SK-N-SH (cell line): Measurements from ENCODE around the gene TP53BP2. TPM values are rescaled to one million over a fixed set of nuclear protein-coding genes. Genes with fewer than 3 reads are reported as not detected.

ENCODE experiments used
- CTCF ChIA-PET: fragments of 300-600, 350-600 bp; formaldehyde crosslinking; extraction: SDS; loops from one replicate; lab custom pipeline; 2021; lab: Yijun Ruan, JAX
- POLR2A ChIA-PET: fragments of 350-600 bp; sonication (Branson Sonifier 250); formaldehyde crosslinking; extraction: SDS; loops from one replicate; lab custom pipeline; 2020; ENCODE audit warnings: antibody characterized with exemption, inconsistent platforms; lab: Yijun Ruan, JAX
- DNase-seq: peaks from one replicate; pipeline ENCODE4 v3.0.0; 2012
- H2AFZ ChIP-seq: fragments of 200-600 bp; sonication (generic); 2 replicates; pipeline ENCODE4 v1.8.1; 2016; ENCODE audit warnings: antibody characterized with exemption, mild to moderate bottlenecking, low read depth
- H3F3A ChIP-seq: fragments of 200-600 bp; sonication (generic); replicated peaks from 2 replicates; pipeline ENCODE3; 2016; ENCODE audit warnings: antibody characterized with exemption, mild to moderate bottlenecking; ENCODE audit not compliant: insufficient read depth
- H3K27ac ChIP-seq, 2 experiments: fragments of 200-500 bp in 1 of 2; fragments of 200-600 bp in 1 of 2; sonication (Bioruptor generic) in 1 of 2; sonication (generic), shearing (Covaris generic) in 1 of 2; 2 replicates each; pipeline versions ENCODE4 v1.5.1 to v1.6.1; 2014 to 2016; ENCODE audit warnings: low read depth in 2 of 2, inconsistent platforms in 1 of 2, low read length in 1 of 2, mild to moderate bottlenecking in 1 of 2, mixed read lengths in 1 of 2
- H3K27me3 ChIP-seq: fragments of 200-600 bp; sonication (generic), shearing (Covaris generic); 2 replicates; pipeline ENCODE4 v1.6.1; 2016; ENCODE audit warnings: mixed run types; ENCODE audit not compliant: insufficient read depth
- H3K36me3 ChIP-seq, 2 experiments: fragments of 200-500 bp in 1 of 2; fragments of 200-600 bp in 1 of 2; sonication (Bioruptor generic) in 1 of 2; sonication (generic) in 1 of 2; replicated peaks in 1 of 2; 2 replicates each; pipeline versions ENCODE3 to v1.5.1; 2014 to 2016; ENCODE audit warnings: low read length in 1 of 2, mild to moderate bottlenecking in 1 of 2; ENCODE audit not compliant: insufficient read depth in 2 of 2, control insufficient read depth in 1 of 2
- H3K4me1 ChIP-seq, 2 experiments: fragments of 200-500 bp in 1 of 2; fragments of 200-600 bp in 1 of 2; sonication (Bioruptor generic) in 1 of 2; sonication (generic), shearing (Covaris generic) in 1 of 2; 2 replicates each; pipeline versions ENCODE4 v1.5.1 to v1.6.1; 2014 to 2016; ENCODE audit warnings: low read depth in 1 of 2, low read length in 1 of 2, mixed run types in 1 of 2; ENCODE audit not compliant: insufficient read depth in 2 of 2, control insufficient read depth in 1 of 2
- H3K4me2 ChIP-seq: fragments of 200-600 bp; sonication (generic), shearing (Covaris generic); 2 replicates; pipeline ENCODE4 v1.6.1; 2017; ENCODE audit warnings: mixed run types
- H3K4me3 ChIP-seq, 2 experiments: fragments of 200-500 bp in 1 of 2; fragments of 200-600 bp in 1 of 2; sonication (Bioruptor generic) in 1 of 2; sonication (generic), shearing (Covaris generic) in 1 of 2; 2 replicates each; pipeline versions ENCODE4 v1.5.1 to v1.8.1; 2014 to 2016; ENCODE audit warnings: low read depth in 2 of 2, inconsistent platforms in 1 of 2, low read length in 1 of 2, mild to moderate bottlenecking in 1 of 2, mixed read lengths in 1 of 2, moderate library complexity in 1 of 2
- H3K79me2 ChIP-seq: fragments of 200-600 bp; sonication (generic); 2 replicates; pipeline ENCODE4 v1.8.1; 2017; ENCODE audit warnings: mild to moderate bottlenecking; ENCODE audit not compliant: insufficient read depth
- H3K9ac ChIP-seq: fragments of 200-600 bp; sonication (generic); 2 replicates; pipeline ENCODE4 v1.6.1; 2017; ENCODE audit warnings: mixed run types
- H3K9me2 ChIP-seq: fragments of 200-600 bp; sonication (generic); 2 replicates; pipeline ENCODE4 v1.6.1; 2017; ENCODE audit warnings: mixed run types
- H3K9me3 ChIP-seq: fragments of 200-600 bp; sonication (generic); 2 replicates; pipeline ENCODE4 v1.6.1; 2017; ENCODE audit warnings: mixed run types, mild to moderate bottlenecking, moderate library complexity
- H4K20me1 ChIP-seq: fragments of 200-600 bp; sonication (generic); 2 replicates; pipeline ENCODE4 v1.6.1; 2017; ENCODE audit warnings: mild to moderate bottlenecking, mixed run types; ENCODE audit not compliant: insufficient read depth
- EZH2phosphoT487 ChIP-seq: fragments of 200-600 bp; sonication (generic); IDR thresholded peaks from 2 replicates; pipeline ENCODE4 v1.6.1; 2017; ENCODE audit warnings: low read depth, mixed run types, mild to moderate bottlenecking, antibody characterized with exemption, moderate library complexity, borderline replicate concordance
- FOSL2 ChIP-seq: IDR thresholded peaks from 2 replicates; pipeline ENCODE4 v1.4.0; 2012; ENCODE audit warnings: low read depth, mild to moderate bottlenecking, moderate library complexity, borderline replicate concordance
- FOXJ3 ChIP-seq: sonication (generic); formaldehyde crosslinking; IDR thresholded peaks from 2 replicates; pipeline ENCODE4 v1.5.1; 2020; ENCODE audit warnings: mild to moderate bottlenecking, missing genetic modification reagents
- FOXM1 ChIP-seq: IDR thresholded peaks from 2 replicates; pipeline ENCODE4 v1.4.0; 2012; ENCODE audit warnings: low read depth, mild to moderate bottlenecking
- GABPA ChIP-seq: IDR thresholded peaks from 2 replicates; pipeline ENCODE4 v1.4.0; 2012; ENCODE audit warnings: low read depth, mild to moderate bottlenecking
- JUND ChIP-seq: IDR thresholded peaks from 2 replicates; pipeline ENCODE4 v1.4.0; 2012
- NRF1 ChIP-seq: IDR thresholded peaks from 2 replicates; pipeline ENCODE4 v1.6.1; 2012; ENCODE audit warnings: low read depth, mild to moderate bottlenecking, low read length
- POLR2AphosphoS5 ChIP-seq: IDR thresholded peaks from 2 replicates; pipeline ENCODE4 v1.6.1; 2012; ENCODE audit warnings: low read depth, low read length
- SMC3 ChIP-seq: IDR thresholded peaks from 2 replicates; pipeline ENCODE4 v1.6.1; 2012; ENCODE audit warnings: low read depth, low read length, improper control_type of control experiment
- TEAD4 ChIP-seq: IDR thresholded peaks from 2 replicates; pipeline ENCODE4 v1.4.0; 2012; ENCODE audit warnings: mild to moderate bottlenecking, borderline replicate concordance; ENCODE audit not compliant: insufficient read depth
- WGBS: methylation state at CpG from one replicate; pipeline ENCODE4 v1.1.6; 2017; ENCODE audit warnings: low lambda C conversion rate; 5-methylcytosine and 5-hydroxymethylcytosine counted together
- polyA plus RNA-seq, 3 experiments: library from polyadenylated mRNA; depleted of rRNA; stranded (reverse); fragments of >200 nt; gene quantifications; 2 replicates each; pipeline ENCODE4 v1.2.3, GENCODE V29; 2012
- TF ChIP-seq, protein P1 (sequence below): IDR thresholded peaks from 2 replicates; pipeline ENCODE4; 2012
- TF ChIP-seq, protein P2 (sequence below): fragments of 200-600 bp; sonication (generic); IDR thresholded peaks from 2 replicates; pipeline ENCODE4 v1.6.1; 2017; ENCODE audit warnings: antibody characterized with exemption, mild to moderate bottlenecking, moderate library complexity
- TF ChIP-seq, protein P3 (sequence below): IDR thresholded peaks from 2 replicates; pipeline ENCODE4 v1.4.0; 2012; ENCODE audit warnings: low read depth

Gene TP53BP2
- polyA plus RNA-seq, 1 of the 3 experiments (the other 2 are of a cell fraction), result 11.4 TPM

DNA sequence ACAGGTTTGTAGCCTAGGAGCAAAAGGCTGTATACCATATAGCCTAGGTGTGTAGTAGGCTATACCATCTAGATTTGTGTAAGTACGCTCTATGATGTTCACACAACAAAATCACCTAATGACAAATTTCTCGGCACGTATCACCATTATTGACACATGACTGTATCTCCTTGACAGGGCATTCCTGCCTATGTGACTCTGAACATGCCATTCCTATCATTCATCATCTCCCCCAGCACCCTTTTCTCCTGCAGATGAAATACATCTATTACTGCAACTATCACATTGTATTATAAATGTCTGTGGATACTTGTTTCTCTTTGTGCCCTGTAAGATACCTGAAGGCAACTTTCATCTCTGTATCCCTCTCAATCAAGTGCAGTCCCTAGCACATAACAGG lies 29.9 kb downstream of the TP53BP2 start:
- Histone ChIP-seq H2AFZ (no peak overlapping the region), H3K9ac (no peak overlapping the region), H3K9me2 (no peaks in the 10 kb centered on the region), H3K36me3 (peaks cover 17 to 39% of the 10 kb centered on the region in 2 experiments), H3K4me2 (no peak overlapping the region)
- POLR2A ChIA-PET, result no interaction called here
- TF ChIP-seq TEAD4 (no peak), FOSL2 (peak; percentile 20; the same call in 1 of the 2 replicates), SMC3 (no peak)
- TF ChIP-seq, protein P1, sequence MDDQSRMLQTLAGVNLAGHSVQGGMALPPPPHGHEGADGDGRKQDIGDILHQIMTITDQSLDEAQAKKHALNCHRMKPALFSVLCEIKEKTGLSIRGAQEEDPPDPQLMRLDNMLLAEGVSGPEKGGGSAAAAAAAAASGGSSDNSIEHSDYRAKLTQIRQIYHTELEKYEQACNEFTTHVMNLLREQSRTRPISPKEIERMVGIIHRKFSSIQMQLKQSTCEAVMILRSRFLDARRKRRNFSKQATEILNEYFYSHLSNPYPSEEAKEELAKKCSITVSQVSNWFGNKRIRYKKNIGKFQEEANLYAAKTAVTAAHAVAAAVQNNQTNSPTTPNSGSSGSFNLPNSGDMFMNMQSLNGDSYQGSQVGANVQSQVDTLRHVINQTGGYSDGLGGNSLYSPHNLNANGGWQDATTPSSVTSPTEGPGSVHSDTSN, result peak; percentile 77
- TF ChIP-seq, all 33 proteins: peak for 2
- CTCF ChIA-PET, result no interaction called here
- Histone ChIP-seq H3K79me2 (peaks cover 58% of the 10 kb centered on the region), H4K20me1 (no peaks in the 10 kb centered on the region), H3K4me3 (no peak overlapping the region), H3K9me3 (no peaks in the 10 kb centered on the region), H3F3A (peaks cover 5% of the 10 kb centered on the region), H3K27ac (peak overlapping the region in 1 of 2 experiments; percentile 21; a peak in 1 of 4 replicates), H3K27me3 (no peaks in the 10 kb centered on the region), H3K4me1 (peaks cover 0 to 8% of the 10 kb centered on the region in 2 experiments; a peak in 1 of 4 replicates)
- 79% methylated on average over 3 of the region's 3 CpGs for WGBS
- DNase-seq, result no peak

DNA sequence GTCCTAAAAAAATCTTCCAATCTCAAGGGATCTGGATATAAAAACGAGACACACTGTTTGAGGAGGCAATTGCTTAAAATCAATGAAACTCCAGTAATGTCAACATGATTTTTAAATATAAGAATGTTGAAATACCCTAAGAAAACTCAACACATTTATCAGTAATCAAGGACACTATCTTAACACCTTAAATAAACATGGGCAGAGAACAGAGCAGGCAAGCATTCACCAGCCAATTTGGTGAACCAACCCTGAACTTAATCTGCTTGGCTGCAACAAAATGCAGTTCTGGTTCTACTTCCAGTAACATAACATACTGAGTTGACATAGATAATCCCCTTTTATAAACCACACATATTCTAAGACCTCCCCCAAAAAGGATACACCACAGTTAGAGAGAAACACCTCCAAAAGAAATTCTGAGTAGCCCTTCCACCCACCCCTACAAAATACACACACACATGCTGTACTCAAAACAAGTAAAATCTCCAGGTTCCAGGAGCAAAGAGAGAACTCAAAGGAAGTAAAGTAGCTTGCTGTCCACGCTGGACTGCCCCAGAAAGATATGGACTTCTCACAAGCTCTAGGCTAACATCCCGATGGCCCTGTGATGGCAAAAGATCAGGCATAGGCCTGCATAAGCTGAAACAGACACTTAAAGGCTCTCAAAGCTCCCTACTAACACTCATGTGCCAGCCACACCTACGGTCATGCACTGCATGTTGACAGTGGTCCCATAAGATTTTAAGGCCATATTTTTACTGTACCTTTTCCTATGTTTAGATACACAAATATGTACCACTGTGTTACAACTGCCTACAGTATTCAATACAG lies 30.5 kb downstream of the TP53BP2 start:
- no peak overlapping the region for H3K27ac ChIP-seq

DNA sequence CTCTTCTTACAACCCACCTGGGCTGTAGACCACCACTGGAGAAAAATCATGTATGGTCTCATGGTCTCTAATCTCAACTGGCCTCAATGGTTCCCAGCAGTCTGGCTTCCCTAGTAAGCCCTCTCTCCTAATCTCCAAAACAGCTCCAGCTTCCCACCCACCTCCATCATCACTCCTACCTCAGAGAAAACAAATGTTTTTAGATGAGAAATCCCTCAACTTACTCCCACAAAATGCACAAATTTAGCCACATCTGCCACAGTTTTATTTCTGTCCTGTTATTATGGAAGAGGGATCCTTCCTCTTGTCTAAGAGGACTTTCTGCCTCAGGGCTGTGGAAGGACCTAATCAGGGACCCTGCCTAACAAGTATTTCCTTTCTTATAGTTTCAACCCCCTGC lies 32.1 kb downstream of the TP53BP2 start:
- Histone ChIP-seq H3K79me2 (peaks cover 47% of the 10 kb centered on the region), H3K9ac (no peak overlapping the region), H3K9me3 (no peaks in the 10 kb centered on the region), H3K27me3 (no peaks in the 10 kb centered on the region), H3K4me2 (no peak overlapping the region), H4K20me1 (no peaks in the 10 kb centered on the region), H3K36me3 (peaks cover 26 to 37% of the 10 kb centered on the region in 2 experiments), H3F3A (peaks cover 5% of the 10 kb centered on the region), H2AFZ (no peak overlapping the region), H3K9me2 (no peaks in the 10 kb centered on the region), H3K4me3 (no peak overlapping the region), H3K27ac (no peak overlapping the region), H3K4me1 (no peaks in the 10 kb centered on the region)
- ChIA-PET CTCF (interaction anchor here (0.6 kb wide), 1 partner anchor 248 kb away, joined by 3 read pairs; no protein-coding TSS in a partner anchor), POLR2A (no interaction called here)
- no peak for DNase-seq
- no peak for TF ChIP-seq JUND
- TF ChIP-seq FOXM1, result no peak
- TF ChIP-seq, protein P2, sequence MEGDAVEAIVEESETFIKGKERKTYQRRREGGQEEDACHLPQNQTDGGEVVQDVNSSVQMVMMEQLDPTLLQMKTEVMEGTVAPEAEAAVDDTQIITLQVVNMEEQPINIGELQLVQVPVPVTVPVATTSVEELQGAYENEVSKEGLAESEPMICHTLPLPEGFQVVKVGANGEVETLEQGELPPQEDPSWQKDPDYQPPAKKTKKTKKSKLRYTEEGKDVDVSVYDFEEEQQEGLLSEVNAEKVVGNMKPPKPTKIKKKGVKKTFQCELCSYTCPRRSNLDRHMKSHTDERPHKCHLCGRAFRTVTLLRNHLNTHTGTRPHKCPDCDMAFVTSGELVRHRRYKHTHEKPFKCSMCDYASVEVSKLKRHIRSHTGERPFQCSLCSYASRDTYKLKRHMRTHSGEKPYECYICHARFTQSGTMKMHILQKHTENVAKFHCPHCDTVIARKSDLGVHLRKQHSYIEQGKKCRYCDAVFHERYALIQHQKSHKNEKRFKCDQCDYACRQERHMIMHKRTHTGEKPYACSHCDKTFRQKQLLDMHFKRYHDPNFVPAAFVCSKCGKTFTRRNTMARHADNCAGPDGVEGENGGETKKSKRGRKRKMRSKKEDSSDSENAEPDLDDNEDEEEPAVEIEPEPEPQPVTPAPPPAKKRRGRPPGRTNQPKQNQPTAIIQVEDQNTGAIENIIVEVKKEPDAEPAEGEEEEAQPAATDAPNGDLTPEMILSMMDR, result no peak
- no peak for TF ChIP-seq SMC3
- no peak for TF ChIP-seq FOXJ3 (CRISPR knock-in tag)

More for the DNA sequence above, 30.5 kb downstream of the TP53BP2 start:
- Histone ChIP-seq H3K36me3 (peaks cover 21 to 37% of the 10 kb centered on the region in 2 experiments), H2AFZ (no peak overlapping the region), H3K4me1 (peaks cover 0 to 3% of the 10 kb centered on the region in 2 experiments; a peak in 1 of 4 replicates), H3K9me3 (no peaks in the 10 kb centered on the region), H3F3A (peaks cover 5% of the 10 kb centered on the region), H3K9me2 (no peaks in the 10 kb centered on the region), H3K79me2 (peaks cover 57% of the 10 kb centered on the region), H3K4me2 (no peak overlapping the region), H3K4me3 (no peak overlapping the region), H3K9ac (no peak overlapping the region), H3K27me3 (no peaks in the 10 kb centered on the region), H4K20me1 (no peaks in the 10 kb centered on the region)
- no peak for TF ChIP-seq NRF1
- TF ChIP-seq POLR2AphosphoS5, result no peak
- TF ChIP-seq EZH2phosphoT487, result no peak
- TF ChIP-seq, protein P3, sequence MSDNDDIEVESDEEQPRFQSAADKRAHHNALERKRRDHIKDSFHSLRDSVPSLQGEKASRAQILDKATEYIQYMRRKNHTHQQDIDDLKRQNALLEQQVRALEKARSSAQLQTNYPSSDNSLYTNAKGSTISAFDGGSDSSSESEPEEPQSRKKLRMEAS, result no peak
- no peak for TF ChIP-seq GABPA
- 87% methylated on average over 4 of the region's 4 CpGs for WGBS
- POLR2A ChIA-PET, result no interaction called here
- no peak for DNase-seq
- CTCF ChIA-PET, result no interaction called here
